Erythroblast (primary cell): ENCODE data around the gene FADS6.

ENCODE experiments used
- GATA1 ChIP-seq: IDR thresholded peaks from 2 replicates; pipeline ENCODE4 v1.6.1; 2011; ENCODE audit warnings: low read depth, mild to moderate bottlenecking, control low read depth, low read length, moderate library complexity
- POLR2A ChIP-seq: IDR thresholded peaks from 2 replicates; pipeline ENCODE4 v1.6.1; 2011; ENCODE audit warnings: mild to moderate bottlenecking, low read length

- TF ChIP-seq POLR2A: no peak
- no peak for TF ChIP-seq GATA1
Measured at GRCh38 chr17:74850310-74850709, 43.1 kb downstream of the FADS6 start.
